Breast epithelium (tissue), 3 donors: ENCODE results near the gene FTSJ1.

Experiments used
- CTCF ChIP-seq, 3 donors: fragments of 450-650 bp; IDR thresholded peaks; one replicate each; pipeline ENCODE4 v1.5.1; 2016 to 2017; ENCODE audit warnings: antibody characterized with exemption in 3 of 3, mild to moderate bottlenecking in 3 of 3, moderate library complexity in 3 of 3
- POLR2A ChIP-seq: fragments of 450-650 bp; IDR thresholded peaks from one replicate; pipeline ENCODE4 v1.6.1; 2016; ENCODE audit warnings: antibody characterized with exemption, mild to moderate bottlenecking, moderate library complexity
- POLR2AphosphoS5 ChIP-seq, 3 donors: sonication (generic); formaldehyde crosslinking; IDR thresholded peaks; one replicate each; pipeline ENCODE4 v1.6.1; 2017; ENCODE audit warnings: antibody characterized with exemption in 3 of 3

GRCh38 chrX:48473704-48473990, 2.4 kb upstream of the FTSJ1 start:
- TF ChIP-seq POLR2A (no peak), CTCF (IDR thresholded peaks at IDR 0.05) (no peak), POLR2AphosphoS5 (IDR thresholded peaks at IDR 0.05) (no peak)
